Large intestine (tissue), 3 donors: Measurements from ENCODE around the gene NDUFB7. TPM values are rescaled to one million over a fixed set of nuclear protein-coding genes. Genes with fewer than 3 reads are reported as not detected.
"Not testable (repeated sequence)": the region's sequence is repeated elsewhere in the genome, so short reads cannot be mapped to it uniquely, and the experiment has no call there.

Experiments
- DNase-seq, 2 donors: peaks; one replicate each; pipeline versions ENCODE4 v3.0.0 to v3.0.0-alpha.2; 2013
- H3K27ac ChIP-seq: one replicate; pipeline ENCODE4 v1.5.1; 2013; ENCODE audit warnings: low read length
- H3K27me3 ChIP-seq: 2 replicates; pipeline ENCODE4 v1.6.1; 2013; ENCODE audit warnings: low read length; ENCODE audit not compliant: control insufficient read depth, insufficient read depth
- H3K36me3 ChIP-seq: 2 replicates; pipeline ENCODE4 v1.6.1; 2013; ENCODE audit warnings: low read length; ENCODE audit not compliant: control insufficient read depth, insufficient read depth
- H3K4me1 ChIP-seq: one replicate; pipeline ENCODE4 v1.6.1; 2013; ENCODE audit warnings: low read length; ENCODE audit not compliant: control insufficient read depth, insufficient read depth
- H3K4me3 ChIP-seq: one replicate; pipeline ENCODE4 v1.5.1; 2013; ENCODE audit warnings: low read length
- H3K9me3 ChIP-seq: one replicate; pipeline ENCODE4 v1.6.1; 2013; ENCODE audit warnings: mild to moderate bottlenecking, low read depth, low read length, moderate library complexity; ENCODE audit not compliant: control insufficient read depth
- WGBS: methylation state at CpG from one replicate; pipeline ENCODE4 v1.1.5; 2013; ENCODE audit warnings: low lambda C conversion rate; ENCODE audit not compliant: insufficient coverage; 5-methylcytosine and 5-hydroxymethylcytosine counted together
- polyA plus RNA-seq: library from polyadenylated mRNA; unstranded; fragments of 120-200 nt; gene quantifications from one replicate; pipeline ENCODE4 v1.2.1, GENCODE V29; 2013

NDUFB7 gene
- polyA plus RNA-seq, 1 donor: 140 TPM

DNA sequence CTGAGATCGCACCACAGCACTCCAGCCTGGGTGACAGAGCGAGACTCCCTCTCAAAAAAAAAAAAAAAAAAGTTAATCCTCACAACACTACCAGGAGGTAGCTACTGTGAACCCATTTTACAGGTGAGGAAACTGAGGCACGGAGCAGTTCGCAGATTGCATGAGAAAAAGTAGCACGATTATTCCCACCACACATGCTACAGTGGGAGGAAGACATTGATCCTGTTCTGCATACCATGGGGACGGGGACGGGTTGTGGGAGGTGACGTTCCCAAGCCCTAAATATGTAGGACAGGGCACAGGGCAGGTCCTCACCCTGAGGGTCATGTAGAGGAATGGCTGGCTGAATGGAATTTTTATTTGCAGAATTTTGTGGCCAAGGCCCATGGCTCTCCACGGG is 34.8 kb upstream of the NDUFB7 start:
- Histone ChIP-seq H3K4me1 (no peaks in the 10 kb centered on the region), H3K4me3 (no peak overlapping the region), H3K27me3 (no peaks in the 10 kb centered on the region), H3K27ac (no peak overlapping the region), H3K36me3 (no peaks in the 10 kb centered on the region), H3K9me3 (no peaks in the 10 kb centered on the region)
- WGBS: no CpG with 5 or more reads among the region's 9 CpGs
- no peak for DNase-seq

- no peaks in the 10 kb centered on the region for H3K4me1 ChIP-seq
- H3K4me3 ChIP-seq: no peak overlapping the region
- H3K27me3 ChIP-seq: no peaks in the 10 kb centered on the region
- H3K36me3 ChIP-seq: no peaks in the 10 kb centered on the region
- no peak overlapping the region for H3K27ac ChIP-seq
- no peak for DNase-seq
- no peaks in the 10 kb centered on the region for H3K9me3 ChIP-seq
- 100% methylated on average over 2 of the region's 2 CpGs for WGBS
Measured at GRCh38 chr19:14603990-14604387, 32.1 kb upstream of the NDUFB7 start.

DNA sequence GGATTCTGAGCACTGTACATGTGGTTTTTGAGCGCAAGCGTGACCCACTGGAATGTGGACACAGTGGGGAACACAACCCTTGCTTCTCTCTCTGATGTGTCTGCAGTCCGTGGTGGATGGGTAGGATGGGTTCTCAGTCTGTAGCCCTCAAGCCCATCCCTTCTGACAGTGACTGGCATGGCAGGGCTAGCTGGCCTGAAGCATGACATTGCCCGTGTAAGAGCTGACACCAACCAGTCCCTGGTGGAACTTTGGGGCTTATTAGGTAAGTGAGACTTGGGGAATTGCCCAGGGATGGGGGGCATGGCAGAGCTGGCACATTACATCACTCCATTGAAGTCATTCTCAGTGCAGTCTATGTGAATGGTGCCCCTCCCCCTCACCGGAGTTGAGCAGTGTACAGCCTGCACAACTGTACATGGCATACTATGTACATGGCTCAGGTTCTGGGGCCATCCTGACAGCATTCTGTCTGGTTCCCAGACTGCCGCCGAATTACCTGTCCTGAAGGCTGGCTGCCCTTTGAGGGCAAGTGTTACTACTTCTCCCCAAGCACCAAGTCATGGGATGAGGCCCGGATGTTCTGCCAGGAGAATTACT is 27.8 kb upstream of the NDUFB7 start:
- H3K27ac ChIP-seq: no peak overlapping the region
- no CpG with 5 or more reads among the region's 8 CpGs for WGBS
- no peak overlapping the region for H3K4me3 ChIP-seq
- no peaks in the 10 kb centered on the region for H3K4me1 ChIP-seq
- H3K9me3 ChIP-seq: peaks cover 7% of the 10 kb centered on the region
- no peaks in the 10 kb centered on the region for H3K27me3 ChIP-seq
- no peak for DNase-seq
- no peaks in the 10 kb centered on the region for H3K36me3 ChIP-seq

DNA sequence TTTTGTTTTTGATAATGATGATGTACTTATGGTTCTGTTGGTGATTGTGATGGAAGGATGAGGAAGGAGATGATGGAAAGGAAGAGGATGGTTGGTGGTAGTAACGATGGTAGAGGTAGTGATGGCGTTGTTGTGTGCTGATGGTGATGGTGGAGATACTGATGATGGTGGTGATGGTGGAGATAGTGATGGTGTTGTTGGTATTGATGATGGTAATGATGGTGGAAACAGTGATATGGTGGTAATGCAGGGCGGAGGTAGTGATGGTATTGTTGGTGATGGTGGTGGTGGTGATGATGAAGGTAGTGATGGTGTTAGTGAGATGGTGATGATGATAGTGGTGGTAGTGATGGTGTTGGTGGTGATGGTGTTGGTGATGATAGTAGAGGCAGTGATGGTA is 23.7 kb upstream of the NDUFB7 start:
- no peak for DNase-seq
- H3K4me1 ChIP-seq: no peaks in the 10 kb centered on the region
- 96% methylated on average over 2 of the region's 3 CpGs for WGBS
- no peak overlapping the region for H3K4me3 ChIP-seq
- no peaks in the 10 kb centered on the region for H3K36me3 ChIP-seq
- no peak overlapping the region for H3K27ac ChIP-seq
- peaks cover 7% of the 10 kb centered on the region for H3K9me3 ChIP-seq
- H3K27me3 ChIP-seq: no peaks in the 10 kb centered on the region

GRCh38 chr19:14589433-14589832 is 17.6 kb upstream of the NDUFB7 start:
- H3K4me3 ChIP-seq, H3K9me3 ChIP-seq, H3K36me3 ChIP-seq, DNase-seq, H3K27me3 ChIP-seq, H3K27ac ChIP-seq, H3K4me1 ChIP-seq: not testable (repeated sequence)
- no CpG with 5 or more reads among the region's 4 CpGs for WGBS

DNA sequence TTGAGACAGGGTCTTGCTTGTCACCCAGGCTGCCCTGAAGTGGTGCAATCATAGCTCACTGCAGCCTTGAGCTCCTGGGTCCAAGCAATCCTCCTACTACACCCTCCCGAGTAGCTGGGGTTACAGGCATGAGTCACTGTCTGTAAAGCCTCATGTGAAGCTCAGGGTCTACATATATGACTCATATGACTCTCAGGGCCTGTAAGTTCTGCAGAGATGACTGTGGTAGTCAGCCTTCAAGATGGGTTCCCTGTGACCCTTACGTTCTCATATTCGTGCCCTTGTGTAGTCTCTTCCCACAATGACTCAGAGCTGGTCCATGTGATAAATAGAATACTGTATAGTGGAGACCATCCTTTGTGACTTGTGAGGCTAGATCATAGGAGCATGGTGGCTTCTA is 13.3 kb upstream of the NDUFB7 start:
- not testable (repeated sequence) for H3K4me3 ChIP-seq, H3K27me3 ChIP-seq, H3K36me3 ChIP-seq, H3K4me1 ChIP-seq, DNase-seq, H3K27ac ChIP-seq, H3K9me3 ChIP-seq
- WGBS: no CpG with 5 or more reads among the region's 3 CpGs

DNA sequence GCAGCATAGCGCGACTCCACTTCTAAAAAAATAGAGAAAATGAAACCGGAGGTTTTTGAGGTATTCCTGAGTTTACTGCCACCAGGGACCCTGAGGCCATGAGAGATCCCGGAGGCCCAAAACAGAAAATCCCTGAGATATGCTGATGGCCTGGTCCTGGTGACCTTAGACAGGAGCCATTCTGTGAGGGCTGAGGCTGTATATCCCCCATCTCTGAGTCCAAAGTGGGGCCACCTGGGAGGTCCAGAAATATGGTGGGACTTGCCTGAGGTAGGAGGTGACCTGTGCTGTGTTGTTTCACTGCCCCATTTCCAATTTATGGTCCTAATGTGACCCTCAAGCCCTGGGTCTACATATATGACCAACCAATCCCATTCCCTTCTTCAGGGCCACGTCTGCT is 12.5 kb upstream of the NDUFB7 start:
- H3K27ac ChIP-seq, DNase-seq: not testable (repeated sequence)

DNA sequence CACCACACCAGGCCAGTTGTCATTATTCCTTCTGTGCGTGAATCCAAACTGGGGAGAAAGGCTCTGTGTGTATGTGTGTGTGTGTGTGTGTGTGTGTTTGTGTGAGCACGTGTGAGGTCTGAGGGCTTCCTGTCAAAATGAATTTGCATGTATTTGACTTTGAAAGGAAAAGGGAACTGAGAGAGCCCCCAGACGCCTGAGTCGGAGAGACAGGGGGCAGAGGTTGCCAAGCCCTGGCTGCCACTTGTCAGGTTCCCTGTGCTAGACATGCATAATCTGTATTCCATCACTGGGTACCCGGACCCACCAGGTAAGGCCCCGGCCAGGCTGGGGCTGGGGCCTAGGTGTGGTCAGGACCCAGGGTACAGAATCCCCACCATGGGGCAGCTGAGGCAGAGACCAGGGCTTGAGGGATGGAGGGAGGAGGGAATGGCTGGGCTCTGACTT is 11.1 kb upstream of the NDUFB7 start, which contains the start of gene CLEC17A:
Gene CLEC17A, plus strand, starts transcription at position 191 of the 447 bp plus-strand sequence. Its CDS starts 77 bp downstream, at position 268.
- no peak within 1 kb of the TSS for H3K27ac ChIP-seq
- DNase-seq: no peak
- H3K9me3 ChIP-seq: no peaks in the 10 kb centered on the region
- H3K4me1 ChIP-seq: no peaks in the 10 kb centered on the region
- no peaks in the 10 kb centered on the region for H3K27me3 ChIP-seq
- H3K36me3 ChIP-seq: no peaks in the 10 kb centered on the region
- WGBS: no CpG with 5 or more reads among the region's 6 CpGs
- H3K4me3 ChIP-seq: no peak within 1 kb of the TSS

More for the DNA sequence above, 12.5 kb upstream of the NDUFB7 start:
- H3K4me1 ChIP-seq, H3K9me3 ChIP-seq, H3K36me3 ChIP-seq, H3K27me3 ChIP-seq, H3K4me3 ChIP-seq: not testable (repeated sequence)
- no CpG with 5 or more reads among the region's 5 CpGs for WGBS

- Histone ChIP-seq H3K27ac (no peak overlapping the region), H3K36me3 (no peaks in the 10 kb centered on the region), H3K27me3 (no peaks in the 10 kb centered on the region), H3K4me3 (no peak overlapping the region), H3K9me3 (no peaks in the 10 kb centered on the region), H3K4me1 (no peaks in the 10 kb centered on the region)
- WGBS: no CpG with 5 or more reads among the region's 6 CpGs
- no peak for DNase-seq
Measured at GRCh38 chr19:14580623-14581237, 8.9 kb upstream of the NDUFB7 start.

- H3K4me1 ChIP-seq: no peaks in the 10 kb centered on the region
- H3K36me3 ChIP-seq: no peaks in the 10 kb centered on the region
- no peak overlapping the region for H3K4me3 ChIP-seq
- H3K9me3 ChIP-seq: no peaks in the 10 kb centered on the region
- WGBS: no CpG with 5 or more reads among the region's 6 CpGs
- no peaks in the 10 kb centered on the region for H3K27me3 ChIP-seq
- no peak overlapping the region for H3K27ac ChIP-seq
- DNase-seq: no peak
Measured at GRCh38 chr19:14577885-14578427, 6.1 kb upstream of the NDUFB7 start.

DNA sequence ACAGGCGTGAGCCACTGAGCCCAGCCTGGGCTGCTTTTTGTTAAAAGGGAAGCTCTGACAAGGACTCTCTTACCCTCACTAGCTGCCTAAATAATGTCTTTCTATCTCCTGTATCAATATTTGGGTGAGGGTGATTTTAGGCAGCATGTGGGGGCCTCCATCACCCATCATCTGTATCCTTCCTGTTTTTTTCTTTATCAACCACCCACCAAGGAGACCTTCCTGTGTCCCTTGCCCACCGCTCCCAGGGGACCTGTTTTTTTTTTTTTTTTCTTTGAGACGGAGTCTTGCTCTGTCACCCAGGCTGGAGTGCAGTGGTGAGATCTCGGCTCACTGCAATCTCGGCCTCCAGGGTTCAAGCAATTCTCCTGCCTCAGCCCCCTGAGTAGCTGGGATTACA is 5.4 kb upstream of the NDUFB7 start:
- Histone ChIP-seq H3K27me3 (no peaks in the 10 kb centered on the region), H3K9me3 (no peaks in the 10 kb centered on the region), H3K36me3 (no peaks in the 10 kb centered on the region), H3K4me1 (peaks cover 2% of the 10 kb centered on the region), H3K4me3 (no peak overlapping the region), H3K27ac (no peak overlapping the region)
- no CpG with 5 or more reads among the region's 5 CpGs for WGBS
- DNase-seq: no peak
